Fibroblast of mammary gland (primary cell): ENCODE results near the gene BMP8B.

Source experiments
- DNase-seq: peaks from one replicate; pipeline ENCODE4 v3.0.0-alpha.2; 2010; ENCODE audit warnings: low read depth
- H3K4me3 ChIP-seq: 2 replicates; pipeline ENCODE4 v1.5.1; 2011; ENCODE audit warnings: low read depth, mild to moderate bottlenecking, low read length, moderate library complexity; ENCODE audit not compliant: control insufficient read depth
- CTCF ChIP-seq: conservative IDR thresholded peaks from 2 replicates; pipeline ENCODE4 v1.5.1; 2011; ENCODE audit warnings: low read depth, low read length, inconsistent platforms; ENCODE audit not compliant: control insufficient read depth, insufficient read depth

BMP8B gene

GRCh38 chr1:39720094-39720999 lies 68.3 kb downstream of the BMP8B start:
- peak; percentile 56 for TF ChIP-seq CTCF

GRCh38 chr1:39717809-39718208 lies 70.9 kb downstream of the BMP8B start:
- no peak overlapping the region for H3K4me3 ChIP-seq
- DNase-seq: no peak
- no peak for TF ChIP-seq CTCF

More at GRCh38 chr1:39720094-39720999, 68.3 kb downstream of the BMP8B start:
- no peak overlapping the region for H3K4me3 ChIP-seq
- DNase-seq: peak; percentile 71

- TF ChIP-seq CTCF: no peak
- DNase-seq: no peak
- no peak overlapping the region for H3K4me3 ChIP-seq
Observed at GRCh38 chr1:39713557-39713956, 75.1 kb downstream of the BMP8B start.

GRCh38 chr1:39711966-39712340 lies 76.7 kb downstream of the BMP8B start:
- no peak overlapping the region for H3K4me3 ChIP-seq
- no peak for TF ChIP-seq CTCF
- DNase-seq: no peak

GRCh38 chr1:39711104-39711965 lies 77.3 kb downstream of the BMP8B start:
- DNase-seq: no peak
- no peak overlapping the region for H3K4me3 ChIP-seq
- no peak for TF ChIP-seq CTCF

- no peak for TF ChIP-seq CTCF
- no peak overlapping the region for H3K4me3 ChIP-seq
- DNase-seq: no peak
Observed at GRCh38 chr1:39707506-39707905, 81.2 kb downstream of the BMP8B start.
